GM12865 (cell line): ENCODE measurements around the gene HMCN1.

Experiments used
- DNase-seq: peaks from one replicate; pipeline ENCODE4 v3.0.0; 2010; ENCODE audit warnings: low read depth
- H3K4me3 ChIP-seq: 2 replicates; pipeline ENCODE4 v1.5.1; 2011; ENCODE audit warnings: mild to moderate bottlenecking, low read depth, low read length, control low read depth
- TF ChIP-seq, protein P1 (sequence below): IDR thresholded peaks from 2 replicates; pipeline ENCODE4 v1.5.1; 2011; ENCODE audit warnings: low read length, control low read depth, low read depth, inconsistent platforms; ENCODE audit not compliant: insufficient read depth; ENCODE audit errors: missing control alignments

Gene HMCN1

DNA sequence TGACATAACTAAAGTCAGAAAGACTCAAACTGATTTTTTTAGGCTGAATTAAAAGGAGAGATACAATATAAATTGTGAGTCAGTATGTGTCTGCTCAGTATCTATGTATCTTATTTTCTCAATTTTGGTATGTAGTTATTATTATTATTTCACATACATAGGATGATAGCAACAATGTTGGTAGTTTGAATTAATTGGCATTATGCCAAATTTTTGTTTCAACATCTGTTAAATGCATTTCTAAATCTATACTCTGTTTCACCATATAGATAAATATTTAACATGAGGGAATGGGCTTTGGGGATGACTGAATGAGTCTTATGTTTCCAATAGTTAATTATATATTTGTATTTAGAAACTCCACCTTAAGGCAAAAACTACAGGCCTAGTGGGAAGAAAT lies 12.6 kb upstream of the HMCN1 start:
- TF ChIP-seq, protein P1, sequence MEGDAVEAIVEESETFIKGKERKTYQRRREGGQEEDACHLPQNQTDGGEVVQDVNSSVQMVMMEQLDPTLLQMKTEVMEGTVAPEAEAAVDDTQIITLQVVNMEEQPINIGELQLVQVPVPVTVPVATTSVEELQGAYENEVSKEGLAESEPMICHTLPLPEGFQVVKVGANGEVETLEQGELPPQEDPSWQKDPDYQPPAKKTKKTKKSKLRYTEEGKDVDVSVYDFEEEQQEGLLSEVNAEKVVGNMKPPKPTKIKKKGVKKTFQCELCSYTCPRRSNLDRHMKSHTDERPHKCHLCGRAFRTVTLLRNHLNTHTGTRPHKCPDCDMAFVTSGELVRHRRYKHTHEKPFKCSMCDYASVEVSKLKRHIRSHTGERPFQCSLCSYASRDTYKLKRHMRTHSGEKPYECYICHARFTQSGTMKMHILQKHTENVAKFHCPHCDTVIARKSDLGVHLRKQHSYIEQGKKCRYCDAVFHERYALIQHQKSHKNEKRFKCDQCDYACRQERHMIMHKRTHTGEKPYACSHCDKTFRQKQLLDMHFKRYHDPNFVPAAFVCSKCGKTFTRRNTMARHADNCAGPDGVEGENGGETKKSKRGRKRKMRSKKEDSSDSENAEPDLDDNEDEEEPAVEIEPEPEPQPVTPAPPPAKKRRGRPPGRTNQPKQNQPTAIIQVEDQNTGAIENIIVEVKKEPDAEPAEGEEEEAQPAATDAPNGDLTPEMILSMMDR: no peak
- no peak overlapping the region for H3K4me3 ChIP-seq
- DNase-seq: no peak

DNA sequence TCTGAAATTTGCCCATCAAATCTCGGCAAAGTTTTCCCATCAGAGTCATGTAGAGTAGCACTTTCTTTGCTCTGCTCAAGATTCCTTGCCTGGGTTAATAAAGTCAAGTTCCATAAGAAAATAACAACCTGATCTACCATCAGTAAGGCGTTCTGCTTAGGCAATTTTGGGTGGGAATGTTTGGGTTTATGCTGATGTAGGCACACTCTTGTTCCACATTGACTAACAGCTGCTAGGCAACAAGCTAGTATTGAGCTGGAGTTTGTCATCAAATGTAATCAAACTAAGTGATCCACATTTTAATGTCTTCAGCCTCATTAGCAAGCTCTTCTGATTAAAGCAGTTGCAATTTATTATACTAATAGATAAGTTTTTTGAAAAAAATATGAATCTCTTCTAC lies 12.1 kb upstream of the HMCN1 start:
- TF ChIP-seq, protein P1: no peak
- H3K4me3 ChIP-seq: no peak overlapping the region
- no peak for DNase-seq

DNA sequence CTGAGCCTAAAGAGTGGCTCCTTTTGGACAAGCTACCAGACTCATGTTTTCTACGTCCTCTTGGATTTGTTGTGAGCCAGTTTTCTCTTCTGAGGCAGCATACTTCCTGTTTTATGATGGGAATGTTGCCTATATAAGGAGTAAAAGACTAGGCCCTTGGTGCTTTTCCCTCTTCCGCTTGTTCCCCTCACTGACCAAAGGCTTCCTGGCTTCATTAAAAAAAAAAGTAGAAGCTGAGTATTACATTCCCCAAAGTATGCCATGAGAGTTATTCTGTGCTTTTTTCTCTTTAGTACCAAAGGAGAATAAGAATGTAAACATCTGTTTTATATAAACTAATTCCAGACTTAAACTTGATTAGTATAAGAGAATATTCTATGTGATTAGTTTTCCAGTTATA lies 6.5 kb upstream of the HMCN1 start:
- DNase-seq: no peak
- H3K4me3 ChIP-seq: no peak overlapping the region
- TF ChIP-seq, protein P1: no peak

DNA sequence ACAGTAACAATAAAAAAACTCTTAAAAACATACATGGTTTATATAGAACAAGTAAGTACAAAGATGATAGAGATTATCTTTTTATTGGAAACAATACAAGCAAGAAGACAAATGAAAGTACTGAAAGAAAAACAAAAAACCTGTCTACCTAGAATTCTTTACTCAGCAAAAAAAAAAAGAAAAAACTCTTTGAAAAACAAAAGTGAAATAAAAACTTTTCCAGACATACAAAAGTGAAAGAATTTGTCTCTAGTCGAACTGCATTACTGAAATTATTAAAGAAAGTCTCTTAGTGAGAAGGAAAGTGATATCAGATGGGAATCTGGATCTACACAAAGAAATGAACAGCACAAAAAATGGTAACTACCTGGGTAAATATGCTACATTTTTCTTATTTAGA lies 2.7 kb upstream of the HMCN1 start:
- TF ChIP-seq, protein P1: no peak
- no peak overlapping the region for H3K4me3 ChIP-seq
- no peak for DNase-seq

DNA sequence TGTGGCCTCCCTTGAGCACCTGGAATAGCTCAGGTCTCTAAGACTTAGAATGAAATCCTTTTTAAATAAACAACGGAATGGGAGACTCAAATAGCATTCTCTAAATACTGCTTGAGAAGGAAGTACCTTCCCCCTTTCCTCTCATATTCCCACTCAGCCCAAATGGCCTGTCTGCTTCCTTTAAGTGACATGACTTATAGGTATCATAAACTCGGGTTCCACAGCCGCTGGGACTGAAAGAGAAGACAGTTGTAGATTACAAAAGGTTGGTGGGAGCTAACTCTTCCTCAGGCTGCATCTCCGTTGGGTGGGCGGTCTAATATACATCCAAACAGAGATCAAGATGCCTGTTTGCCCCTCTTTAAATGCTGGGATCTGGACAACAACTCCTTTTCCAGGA lies 1.2 kb upstream of the HMCN1 start:
- DNase-seq: no peak
- no peak overlapping the region for H3K4me3 ChIP-seq
- TF ChIP-seq, protein P1: no peak

DNA sequence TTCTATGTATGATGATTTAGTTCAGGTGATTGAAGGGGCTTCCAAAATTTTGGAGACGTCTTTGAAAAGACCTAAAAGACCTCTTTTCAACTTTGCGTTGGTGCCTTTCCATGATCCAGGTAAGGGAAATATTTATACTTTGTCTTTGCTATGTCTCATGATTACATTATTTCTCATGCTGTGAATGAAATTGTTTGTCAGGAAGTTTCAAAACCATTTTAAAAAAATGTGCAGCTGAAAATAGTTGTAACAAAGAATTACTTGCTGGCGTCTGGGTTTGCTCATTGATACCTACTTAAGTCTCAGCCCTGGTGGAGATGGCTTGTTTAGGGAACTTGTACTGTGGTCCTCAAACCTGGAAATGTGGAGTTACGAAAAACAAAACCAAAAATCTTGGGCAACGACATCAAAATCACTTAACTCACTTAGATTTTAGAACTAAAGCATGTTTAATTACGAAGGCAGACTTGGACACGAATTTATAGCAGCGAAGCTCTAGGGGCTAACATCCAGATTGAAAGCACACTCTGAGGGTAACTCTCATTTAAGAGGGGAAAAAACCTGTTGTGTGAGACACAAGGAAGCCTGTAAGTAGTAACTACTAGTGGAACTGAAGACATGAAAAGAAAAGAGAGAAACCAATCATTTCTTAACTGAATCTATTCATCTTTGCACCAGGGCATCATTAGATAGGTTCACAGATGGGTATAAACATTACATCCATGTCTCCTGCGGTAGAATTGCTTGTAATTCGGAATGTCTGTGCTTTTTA lies 924 bp downstream of the HMCN1 start:
- TF ChIP-seq, protein P1: no peak
- peak; percentile 4 for DNase-seq
- H3K4me3 ChIP-seq: 0 out of 2 replicates have a peak overlapping the region, but pooled peaks have one; percentile 4

DNA sequence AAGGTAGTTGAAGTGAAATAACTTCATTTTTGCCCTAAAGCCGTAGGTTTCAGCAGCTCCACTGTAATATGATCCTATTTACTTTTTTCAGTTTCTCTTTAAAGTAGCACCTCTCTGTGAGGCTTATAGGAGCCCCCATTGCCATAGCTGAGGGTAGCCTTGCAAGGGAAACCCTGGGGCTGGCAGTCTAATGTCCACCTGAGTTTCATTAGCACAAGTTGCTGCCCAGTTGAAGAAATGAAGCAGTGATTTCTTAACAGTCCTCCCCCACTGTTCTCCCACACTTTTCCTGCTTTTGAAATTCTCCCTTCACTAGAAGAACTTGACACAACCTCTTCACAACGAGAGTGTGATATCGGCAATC lies 1.5 kb downstream of the HMCN1 start:
- H3K4me3 ChIP-seq: no peak overlapping the region
- DNase-seq: peak; percentile 5
- TF ChIP-seq, protein P1: no peak
